ENCODE data around the gene VIM.

VIM gene

GRCh38 chr10:17195083-17195482 lies 33.0 kb upstream of the VIM start:
- no peak overlapping the region for H2BK12ac ChIP-seq (ENCODE audit: low read length)
- H2AFZ ChIP-seq (ENCODE audit: insufficient read depth, low read length, poor library complexity), result no peak overlapping the region
- no peaks in the 10 kb centered on the region for H3K4me1 ChIP-seq (ENCODE audit: control insufficient read depth in 1 of 2, insufficient read depth in 2 of 2, low read length in 2 of 2)
- no peak overlapping the region for H2AK5ac ChIP-seq (ENCODE audit: low read length)
- no peak overlapping the region for H3K4ac ChIP-seq (ENCODE audit: low read depth, low read length)
- no peaks in the 10 kb centered on the region for H3K9me3 ChIP-seq (ENCODE audit: insufficient read depth, low read depth, low read length)
- no peaks in the 10 kb centered on the region for H3K36me3 ChIP-seq (ENCODE audit: control insufficient read depth in 1 of 2, insufficient read depth in 2 of 2, low read length in 2 of 2)
- no peak overlapping the region for H2BK120ac ChIP-seq (ENCODE audit: insufficient read depth, low read length, poor library complexity)
- no peak overlapping the region for H4K12ac ChIP-seq (ENCODE audit: low read depth, low read length)
- DNase-seq, result no peak
- no peak overlapping the region for H4K8ac ChIP-seq (ENCODE audit: low read depth, low read length)
- H3K4me2 ChIP-seq (ENCODE audit: low read length), result no peak overlapping the region
- H3K79me2 ChIP-seq (ENCODE audit: control insufficient read depth, insufficient read depth, low read length, poor library complexity), result no peaks in the 10 kb centered on the region
- H3K14ac ChIP-seq (ENCODE audit: low read length), result no peak overlapping the region
- no peak overlapping the region for H3K9ac ChIP-seq (ENCODE audit: low read length)
- no peak overlapping the region for H3K4me3 ChIP-seq (ENCODE audit: low read depth, low read length)
- H3K27ac ChIP-seq (ENCODE audit: low read depth, low read length), result no peak overlapping the region
- no peak overlapping the region for H2BK5ac ChIP-seq (ENCODE audit: low read depth, low read length, poor library complexity)
- no peak overlapping the region for H4K91ac ChIP-seq (ENCODE audit: low read depth, low read length)
- H3K23ac ChIP-seq (ENCODE audit: low read length), result no peak overlapping the region
- H3K18ac ChIP-seq (ENCODE audit: low read length), result no peak overlapping the region
- no peaks in the 10 kb centered on the region for H3K79me1 ChIP-seq (ENCODE audit: low read length)
- H3K27me3 ChIP-seq (ENCODE audit: insufficient read depth, low read length), result no peaks in the 10 kb centered on the region
- WGBS (ENCODE audit: extremely low coverage, insufficient coverage, insufficient read length), result no CpG with 5 or more reads among the region's 5 CpGs

GRCh38 chr10:17196045-17196444 lies 32.0 kb upstream of the VIM start:
- Histone ChIP-seq H3K4me1 (ENCODE audit: control insufficient read depth in 1 of 2, insufficient read depth in 2 of 2, low read length in 2 of 2) (peaks cover 0 to 4% of the 10 kb centered on the region in 2 experiments), H3K36me3 (ENCODE audit: control insufficient read depth in 1 of 2, insufficient read depth in 2 of 2, low read length in 2 of 2) (no peaks in the 10 kb centered on the region), H3K23ac (ENCODE audit: low read length) (no peak overlapping the region), H3K79me1 (ENCODE audit: low read length) (peaks cover 4% of the 10 kb centered on the region), H3K4me2 (ENCODE audit: low read length) (no peak overlapping the region), H3K27me3 (ENCODE audit: insufficient read depth, low read length) (no peaks in the 10 kb centered on the region), H3K14ac (ENCODE audit: low read length) (no peak overlapping the region), H4K12ac (ENCODE audit: low read depth, low read length) (no peak overlapping the region), H2BK5ac (ENCODE audit: low read depth, low read length, poor library complexity) (no peak overlapping the region), H2AFZ (ENCODE audit: insufficient read depth, low read length, poor library complexity) (no peak overlapping the region), H3K4ac (ENCODE audit: low read depth, low read length) (no peak overlapping the region), H2BK12ac (ENCODE audit: low read length) (no peak overlapping the region), H3K9ac (ENCODE audit: low read length) (no peak overlapping the region), H3K18ac (ENCODE audit: low read length) (no peak overlapping the region), H3K4me3 (ENCODE audit: low read depth, low read length) (no peak overlapping the region), H2AK5ac (ENCODE audit: low read length) (no peak overlapping the region), H2BK120ac (ENCODE audit: insufficient read depth, low read length, poor library complexity) (no peak overlapping the region), H3K27ac (ENCODE audit: low read depth, low read length) (no peak overlapping the region), H4K91ac (ENCODE audit: low read depth, low read length) (no peak overlapping the region), H4K8ac (ENCODE audit: low read depth, low read length) (no peak overlapping the region), H3K79me2 (ENCODE audit: control insufficient read depth, insufficient read depth, low read length, poor library complexity) (peaks cover under 1% of the 10 kb centered on the region), H3K9me3 (ENCODE audit: insufficient read depth, low read depth, low read length) (no peaks in the 10 kb centered on the region)
- WGBS (ENCODE audit: extremely low coverage, insufficient coverage, insufficient read length), result no CpG with 5 or more reads among the region's 2 CpGs
- no peak for DNase-seq

DNA sequence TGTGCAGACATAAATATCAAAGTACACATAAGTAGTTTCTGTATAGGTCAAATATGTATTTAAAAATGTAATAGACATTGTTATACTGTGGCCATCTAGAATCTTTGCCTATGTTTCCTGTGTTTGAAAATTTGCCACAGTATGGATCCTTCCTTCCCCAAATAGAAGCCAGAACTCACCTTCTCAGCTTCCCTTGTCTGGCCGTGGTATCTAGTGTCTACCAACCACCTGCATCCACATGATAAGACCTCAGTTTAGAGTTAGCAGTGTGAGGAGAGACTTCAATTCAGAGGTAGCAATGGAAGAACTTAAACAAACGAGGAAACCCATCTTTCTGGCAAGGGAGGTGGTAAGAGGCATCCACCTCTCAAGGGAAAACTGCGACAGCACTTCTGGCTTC lies 31.5 kb upstream of the VIM start:
- no peak overlapping the region for H3K4me2 ChIP-seq (ENCODE audit: low read length)
- no peaks in the 10 kb centered on the region for H3K9me3 ChIP-seq (ENCODE audit: insufficient read depth, low read depth, low read length)
- no peak overlapping the region for H3K18ac ChIP-seq (ENCODE audit: low read length)
- no peak overlapping the region for H3K14ac ChIP-seq (ENCODE audit: low read length)
- H3K27me3 ChIP-seq (ENCODE audit: insufficient read depth, low read length), result no peaks in the 10 kb centered on the region
- H4K91ac ChIP-seq (ENCODE audit: low read depth, low read length), result no peak overlapping the region
- no peak overlapping the region for H3K27ac ChIP-seq (ENCODE audit: low read depth, low read length)
- H2AFZ ChIP-seq (ENCODE audit: insufficient read depth, low read length, poor library complexity), result no peak overlapping the region
- H2BK12ac ChIP-seq (ENCODE audit: low read length), result peak overlapping the region; percentile 81
- no peak for DNase-seq
- no peaks in the 10 kb centered on the region for H3K36me3 ChIP-seq (ENCODE audit: control insufficient read depth in 1 of 2, insufficient read depth in 2 of 2, low read length in 2 of 2)
- no peak overlapping the region for H3K9ac ChIP-seq (ENCODE audit: low read length)
- H3K23ac ChIP-seq (ENCODE audit: low read length), result no peak overlapping the region
- no peak overlapping the region for H2BK5ac ChIP-seq (ENCODE audit: low read depth, low read length, poor library complexity)
- peak overlapping the region; percentile 65 for H4K8ac ChIP-seq (ENCODE audit: low read depth, low read length)
- peak overlapping the region; percentile 15 for H2BK120ac ChIP-seq (ENCODE audit: insufficient read depth, low read length, poor library complexity)
- no peak overlapping the region for H4K12ac ChIP-seq (ENCODE audit: low read depth, low read length)
- H3K4ac ChIP-seq (ENCODE audit: low read depth, low read length), result no peak overlapping the region
- H2AK5ac ChIP-seq (ENCODE audit: low read length), result no peak overlapping the region
- peaks cover 4% of the 10 kb centered on the region for H3K79me2 ChIP-seq (ENCODE audit: control insufficient read depth, insufficient read depth, low read length, poor library complexity)
- peaks cover 9% of the 10 kb centered on the region for H3K79me1 ChIP-seq (ENCODE audit: low read length)
- no peak overlapping the region for H3K4me3 ChIP-seq (ENCODE audit: low read depth, low read length)
- peaks cover 0 to 5% of the 10 kb centered on the region in 2 experiments for H3K4me1 ChIP-seq (ENCODE audit: control insufficient read depth in 1 of 2, insufficient read depth in 2 of 2, low read length in 2 of 2)
- no CpG with 5 or more reads among the region's 3 CpGs for WGBS (ENCODE audit: extremely low coverage, insufficient coverage, insufficient read length)

GRCh38 chr10:17199351-17199804 lies 28.7 kb upstream of the VIM start:
- peak overlapping the region; percentile 17 for H3K4me2 ChIP-seq (ENCODE audit: low read length)
- peak overlapping the region; percentile 60 for H3K14ac ChIP-seq (ENCODE audit: low read length)
- H3K23ac ChIP-seq (ENCODE audit: low read length), result no peak overlapping the region
- H3K9me3 ChIP-seq (ENCODE audit: insufficient read depth, low read depth, low read length), result no peaks in the 10 kb centered on the region
- peak overlapping the region; percentile 8 for H4K91ac ChIP-seq (ENCODE audit: low read depth, low read length)
- no peak overlapping the region for H3K9ac ChIP-seq (ENCODE audit: low read length)
- peaks cover 2 to 13% of the 10 kb centered on the region in 2 experiments for H3K4me1 ChIP-seq (ENCODE audit: control insufficient read depth in 1 of 2, insufficient read depth in 2 of 2, low read length in 2 of 2)
- H2BK12ac ChIP-seq (ENCODE audit: low read length), result no peak overlapping the region
- H3K79me1 ChIP-seq (ENCODE audit: low read length), result peaks cover 12% of the 10 kb centered on the region
- H2BK120ac ChIP-seq (ENCODE audit: insufficient read depth, low read length, poor library complexity), result no peak overlapping the region
- no peak overlapping the region for H4K12ac ChIP-seq (ENCODE audit: low read depth, low read length)
- peak overlapping the region; percentile 88 for H3K27ac ChIP-seq (ENCODE audit: low read depth, low read length)
- no peak overlapping the region for H3K4ac ChIP-seq (ENCODE audit: low read depth, low read length)
- H3K36me3 ChIP-seq (ENCODE audit: control insufficient read depth in 1 of 2, insufficient read depth in 2 of 2, low read length in 2 of 2), result no peaks in the 10 kb centered on the region
- no CpG with 5 or more reads among the region's 9 CpGs for WGBS (ENCODE audit: extremely low coverage, insufficient coverage, insufficient read length)
- H3K27me3 ChIP-seq (ENCODE audit: insufficient read depth, low read length), result no peaks in the 10 kb centered on the region
- no peak overlapping the region for H3K18ac ChIP-seq (ENCODE audit: low read length)
- H2BK5ac ChIP-seq (ENCODE audit: low read depth, low read length, poor library complexity), result peak overlapping the region; percentile 54
- H2AK5ac ChIP-seq (ENCODE audit: low read length), result no peak overlapping the region
- H3K79me2 ChIP-seq (ENCODE audit: control insufficient read depth, insufficient read depth, low read length, poor library complexity), result peaks cover 4% of the 10 kb centered on the region
- H4K8ac ChIP-seq (ENCODE audit: low read depth, low read length), result peak overlapping the region; percentile 61
- H3K4me3 ChIP-seq (ENCODE audit: low read depth, low read length), result no peak overlapping the region
- DNase-seq, result no peak
- H2AFZ ChIP-seq (ENCODE audit: insufficient read depth, low read length, poor library complexity), result no peak overlapping the region

Data from trophoblast cell (in vitro differentiated cells and primary cell).